HG03097 (cell line): ENCODE data around the gene HES5.

Source experiments
- ATAC-seq: cut with Tn5 transposase; IDR thresholded peaks from one replicate; pipeline ENCODE4 v1.9.1; 2021; ENCODE audit not compliant: unreplicated experiment, low FRiP score

The HES5 gene

GRCh38 chr1:2483026-2483425, 47.0 kb downstream of the HES5 start:
- no peak for ATAC-seq

- ATAC-seq: no peak
Measured at GRCh38 chr1:2482588-2482987, 47.5 kb downstream of the HES5 start.

GRCh38 chr1:2481885-2482284, 48.2 kb downstream of the HES5 start:
- no peak for ATAC-seq

GRCh38 chr1:2480986-2481364, 49.1 kb downstream of the HES5 start:
- ATAC-seq: no peak

GRCh38 chr1:2480236-2480985, 49.7 kb downstream of the HES5 start:
- no peak for ATAC-seq

GRCh38 chr1:2479618-2480017, 50.4 kb downstream of the HES5 start:
- no peak for ATAC-seq

GRCh38 chr1:2479186-2479585, 50.9 kb downstream of the HES5 start:
- no peak for ATAC-seq
